CD4-positive, alpha-beta T cell treated with Interleukin-21 for 1 hour (primary cell): ENCODE results near the gene MAML3.

ENCODE experiments used
- DNase-seq: peaks from one replicate; pipeline ENCODE4 v3.0.0-alpha.2; 2020

MAML3 gene

DNA sequence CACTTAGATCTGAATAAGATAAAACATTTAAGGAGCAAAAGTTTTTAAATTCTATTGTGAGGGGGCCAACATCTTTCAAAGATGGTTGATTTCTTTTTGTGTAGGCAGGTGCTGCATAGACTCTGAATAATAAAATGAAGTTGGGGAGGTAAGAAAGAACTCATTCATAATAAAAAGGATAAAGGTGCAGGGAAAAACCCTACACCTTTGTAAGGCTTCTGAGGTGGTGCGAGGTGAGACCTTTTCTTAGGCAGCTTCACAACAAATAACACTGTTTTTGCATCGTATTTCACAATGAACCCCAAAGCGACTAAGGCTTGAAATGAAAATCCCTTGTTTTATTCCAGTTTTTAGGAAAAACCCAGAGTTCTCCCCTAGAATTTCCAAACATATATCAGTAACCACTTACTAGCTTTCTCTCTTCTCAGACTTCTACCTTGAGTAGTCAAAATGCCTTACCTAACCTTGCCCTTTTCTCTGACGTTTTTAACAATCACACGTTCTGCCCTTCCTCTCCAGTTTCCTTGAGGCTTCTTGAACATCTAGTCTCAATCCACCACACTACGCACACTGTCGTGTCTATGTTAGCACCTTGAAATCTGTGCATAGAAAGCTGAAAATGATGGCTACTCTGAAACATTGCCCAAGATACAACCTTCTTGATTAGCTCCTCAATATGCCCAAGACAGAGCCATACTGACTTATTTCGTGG, 30.2 kb downstream of the MAML3 start:
- DNase-seq, result no peak

DNA sequence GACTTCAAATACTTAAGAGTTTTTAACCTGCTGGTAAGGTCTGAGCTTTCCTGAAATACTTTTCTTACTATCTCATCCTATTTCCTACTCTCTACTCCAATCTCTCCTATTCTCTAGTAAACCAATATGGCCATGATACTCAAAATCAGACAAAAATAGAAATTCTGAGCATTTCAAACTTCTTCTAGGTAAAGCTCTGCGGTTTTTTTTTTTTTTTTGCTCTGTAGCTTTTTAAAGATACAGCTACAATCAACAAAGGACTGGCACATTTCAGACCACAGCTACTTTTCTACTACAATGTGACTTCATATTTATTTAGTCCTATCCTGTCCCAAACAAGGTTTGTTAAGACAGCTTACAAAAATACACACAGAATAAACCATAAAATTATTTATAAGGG, 31.1 kb downstream of the MAML3 start:
- no peak for DNase-seq

DNA sequence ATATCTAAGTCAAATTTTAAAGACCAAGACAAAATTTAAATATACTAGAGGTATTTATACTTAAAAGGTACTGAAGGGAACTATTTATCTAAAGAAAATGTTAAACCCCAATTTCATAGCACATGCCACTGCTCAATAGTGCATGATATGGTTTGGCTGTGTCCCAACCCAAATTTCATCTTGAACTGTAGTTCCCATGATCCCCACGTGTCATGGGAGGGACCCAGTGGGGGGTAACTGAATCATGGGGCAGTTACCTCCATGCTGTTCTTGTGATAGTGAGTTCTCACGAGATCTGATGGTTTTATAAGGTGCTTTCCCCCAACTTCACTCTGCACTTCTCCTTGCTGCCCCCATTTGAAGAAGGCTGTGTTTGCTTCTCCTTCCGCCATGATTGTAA, 32.3 kb downstream of the MAML3 start:
- no peak for DNase-seq

DNA sequence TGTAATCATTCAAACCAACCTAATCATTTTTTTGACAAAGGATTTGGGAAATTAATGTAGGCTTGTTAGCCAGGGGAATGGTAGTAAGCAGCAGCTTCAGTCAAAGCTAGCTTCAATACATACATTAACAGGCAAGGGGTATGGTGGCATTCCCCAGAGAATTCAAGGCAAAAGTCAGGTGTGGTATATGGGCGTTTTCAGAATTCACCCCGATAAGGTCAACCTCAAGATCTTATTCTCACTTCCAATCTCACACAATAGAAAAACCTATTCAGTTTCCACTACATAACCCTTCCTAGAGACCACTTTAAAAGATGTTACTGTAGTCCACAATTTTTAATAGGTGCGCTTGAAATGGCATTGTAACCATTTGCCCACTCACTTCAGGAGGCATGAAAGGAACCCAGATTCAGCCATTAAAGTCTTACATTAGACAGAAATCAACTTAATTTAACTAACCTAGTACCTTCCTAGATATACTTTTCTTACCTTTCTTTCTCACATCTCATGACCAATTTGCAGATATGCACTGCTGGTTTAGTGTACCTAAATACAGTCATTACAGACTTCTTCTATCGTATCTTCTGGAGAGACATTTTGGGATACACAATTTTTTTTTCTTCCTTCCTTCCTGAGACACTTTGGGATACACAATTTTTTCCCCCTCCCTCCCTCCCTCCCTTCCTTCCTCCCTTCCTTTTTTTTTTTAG, 34.9 kb downstream of the MAML3 start:
- no peak for DNase-seq

DNA sequence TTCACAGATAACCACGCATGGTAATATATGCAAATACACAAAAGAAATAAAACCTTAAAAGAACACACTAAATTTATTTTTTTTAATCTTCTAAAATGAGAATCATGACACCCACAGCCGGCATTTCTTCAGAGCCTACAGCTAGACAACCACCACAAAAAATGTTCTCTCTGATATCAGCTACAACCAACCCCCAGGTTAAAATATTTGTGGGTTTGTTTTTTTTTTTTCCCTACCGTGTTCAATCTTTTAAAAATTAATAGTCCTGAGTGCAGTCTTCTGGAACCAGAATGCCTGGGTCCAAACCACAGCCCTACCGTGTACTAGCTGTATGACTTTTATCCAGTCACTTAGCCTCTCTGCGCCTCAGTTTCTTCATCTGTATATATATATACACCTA, 36.0 kb downstream of the MAML3 start:
- no peak for DNase-seq

DNA sequence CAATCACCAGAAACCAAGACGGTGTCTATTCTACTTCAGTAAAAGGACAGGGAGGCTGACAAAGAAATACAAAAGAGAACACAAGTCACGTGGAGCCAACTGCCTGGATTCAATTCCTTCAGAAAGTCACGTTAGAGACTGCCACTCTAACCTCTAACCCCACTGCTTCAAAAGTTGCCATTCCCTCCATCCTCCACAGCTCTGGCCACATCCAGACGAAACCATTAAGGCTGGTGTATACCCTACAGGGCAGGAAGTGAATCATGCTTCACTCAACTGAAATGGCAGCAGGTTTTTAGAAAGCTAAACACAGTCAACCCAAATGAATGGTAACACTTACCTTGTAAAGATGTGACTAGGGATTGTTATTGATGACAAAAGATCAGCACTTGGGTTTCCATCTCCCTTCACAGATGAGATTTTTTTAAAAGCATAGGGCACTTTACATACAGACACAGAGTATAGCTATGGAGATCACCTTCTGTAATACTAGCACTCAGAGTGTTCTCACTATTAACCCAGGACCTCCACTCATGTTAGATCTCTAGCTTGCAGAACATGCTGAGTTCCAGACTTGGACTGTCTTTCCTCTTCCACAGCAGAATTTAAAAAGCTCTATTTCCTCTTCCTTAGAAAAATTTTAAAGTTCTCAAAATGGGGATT, 37.4 kb downstream of the MAML3 start:
- no peak for DNase-seq

DNA sequence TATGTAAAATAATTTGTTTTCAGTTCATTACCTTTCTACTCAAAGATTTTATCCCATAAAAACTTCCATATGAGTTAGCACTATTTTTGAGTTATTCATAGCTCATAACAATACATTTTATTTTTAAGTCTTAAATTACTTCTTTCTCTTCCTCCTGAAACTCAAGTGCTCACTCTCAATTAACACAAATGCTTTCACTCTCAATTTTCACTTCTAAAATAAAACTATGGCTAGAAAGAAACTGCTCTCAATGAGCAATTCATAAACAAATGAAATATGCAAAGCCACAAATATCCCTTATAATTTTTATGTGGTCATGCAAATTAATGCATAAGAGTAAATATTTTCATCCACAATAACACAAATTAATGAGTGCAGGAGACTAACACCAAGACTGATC, 38.8 kb downstream of the MAML3 start:
- no peak for DNase-seq

DNA sequence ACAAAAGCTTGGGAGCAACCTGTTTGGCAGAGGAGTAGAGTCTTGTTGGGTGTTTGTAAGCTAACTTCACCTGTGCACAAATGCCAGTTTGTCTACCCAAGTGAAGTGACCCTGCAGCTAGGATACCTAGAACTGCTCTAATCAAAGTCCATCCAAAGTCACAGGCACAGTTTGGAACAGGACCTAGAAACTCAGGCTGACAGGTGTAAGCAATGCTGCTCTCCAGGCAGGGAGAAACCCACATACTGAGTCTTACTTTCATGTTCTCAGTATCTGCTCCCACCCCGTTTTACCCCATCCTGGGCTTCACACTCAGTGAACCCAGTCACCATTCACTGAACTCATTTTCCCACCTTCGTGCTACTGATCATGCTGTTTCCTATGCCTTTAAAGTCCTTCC, 40.3 kb downstream of the MAML3 start:
- DNase-seq, result no peak

DNA sequence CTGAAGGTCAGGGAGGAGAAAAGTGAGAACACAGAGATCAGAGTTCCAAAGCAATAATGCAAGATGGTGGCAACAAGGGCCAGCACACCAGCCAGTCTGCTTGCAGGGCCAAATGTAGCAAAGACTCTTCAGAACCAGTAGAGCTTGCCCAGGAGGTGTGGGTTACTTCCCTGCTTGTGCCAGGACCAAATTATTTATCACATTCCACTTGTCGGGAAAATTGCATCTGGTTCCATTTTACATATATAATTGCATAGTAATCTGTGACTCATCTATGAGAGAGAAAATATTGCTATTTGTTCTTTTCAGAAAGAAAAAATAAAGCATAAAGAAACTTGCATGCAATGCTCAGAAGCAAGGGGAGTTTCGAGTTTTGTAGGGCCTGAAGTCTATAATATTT, 41.4 kb downstream of the MAML3 start:
- DNase-seq, result no peak

DNA sequence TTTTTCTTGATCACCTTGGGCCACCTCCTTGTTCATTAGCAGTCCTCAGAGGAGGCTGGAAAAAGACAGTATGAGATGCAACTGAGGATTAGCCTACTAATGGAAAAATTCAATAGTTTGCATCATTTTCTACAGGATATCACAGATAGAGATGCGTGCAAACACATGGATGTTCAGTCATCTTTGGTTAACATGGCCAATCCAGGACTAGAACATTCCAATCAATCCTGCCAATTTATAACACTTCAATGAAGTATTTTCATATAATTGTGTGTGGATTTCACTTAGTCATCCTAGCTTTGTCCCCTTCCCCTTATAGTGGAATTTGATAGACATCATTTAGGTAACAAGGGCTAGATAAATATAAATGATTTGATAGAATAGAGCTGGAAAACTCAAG, 42.7 kb downstream of the MAML3 start:
- DNase-seq, result no peak

DNA sequence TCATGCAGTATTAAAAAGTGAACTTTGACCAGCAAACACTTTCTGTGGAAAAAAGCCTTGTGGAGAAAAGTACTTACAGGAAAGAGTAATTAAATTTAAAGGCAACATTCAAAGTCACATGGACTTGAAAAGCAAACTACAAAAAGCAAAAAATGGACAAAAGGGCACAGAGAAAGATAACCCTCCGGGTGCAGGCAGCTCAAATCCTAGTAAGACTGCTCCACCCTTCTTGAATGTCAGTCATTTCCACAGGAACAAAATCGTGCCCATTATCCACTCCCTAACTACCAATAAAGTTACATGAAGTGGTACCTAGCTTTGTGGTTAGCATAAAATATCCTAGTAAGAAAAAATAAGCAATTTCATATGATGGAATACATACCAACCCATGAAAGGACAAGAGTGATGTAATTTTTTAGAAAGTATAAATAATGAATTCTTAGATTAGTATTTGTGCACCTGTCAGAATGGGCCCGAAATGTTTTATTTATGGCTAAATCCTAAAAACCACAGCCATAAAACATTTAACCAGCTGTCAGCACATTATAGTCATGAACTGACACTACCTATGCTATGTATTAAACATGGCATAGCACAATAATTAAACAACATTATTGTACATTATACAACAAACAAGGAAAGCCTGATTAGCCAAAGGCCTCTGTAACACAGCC, 43.3 kb downstream of the MAML3 start:
- DNase-seq, result no peak

DNA sequence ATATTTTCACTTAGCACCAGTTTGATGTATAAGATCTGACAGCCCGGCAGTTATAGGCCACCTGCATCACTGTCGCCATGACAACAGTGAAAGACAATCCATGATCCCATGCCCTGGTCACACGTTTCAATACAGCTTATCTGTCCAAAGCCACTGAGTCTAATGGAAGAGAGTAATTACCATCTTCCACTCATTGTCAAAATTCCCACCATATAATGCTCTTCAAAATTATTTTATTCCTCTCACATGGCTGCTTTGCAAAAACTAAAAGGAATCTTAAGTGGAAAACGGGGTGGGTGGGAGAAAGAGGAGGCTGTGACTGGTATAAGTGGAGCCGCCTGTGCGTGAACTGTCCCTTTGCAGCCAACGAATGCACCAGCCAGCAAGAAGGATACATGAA, 44.2 kb downstream of the MAML3 start:
- no peak for DNase-seq

DNA sequence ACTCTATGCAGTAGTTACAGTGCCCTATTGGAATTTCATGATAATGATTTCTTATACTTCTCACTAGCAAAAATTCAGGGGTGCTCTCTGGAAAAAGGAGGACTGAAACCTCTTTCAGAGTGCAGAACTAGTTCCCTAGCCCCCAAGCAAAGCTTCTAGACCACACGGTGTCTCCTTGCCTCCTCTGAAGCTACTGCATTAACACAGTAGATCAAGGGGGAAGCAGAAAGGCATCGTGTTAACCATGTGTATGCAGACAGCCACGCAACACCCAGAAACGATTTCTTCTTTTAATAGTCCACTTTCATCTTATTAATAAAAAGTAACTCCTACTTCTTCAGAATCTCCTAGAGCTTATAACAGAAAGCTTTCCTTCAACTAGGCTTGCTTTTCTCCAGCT, 44.7 kb downstream of the MAML3 start:
- DNase-seq, result no peak

DNA sequence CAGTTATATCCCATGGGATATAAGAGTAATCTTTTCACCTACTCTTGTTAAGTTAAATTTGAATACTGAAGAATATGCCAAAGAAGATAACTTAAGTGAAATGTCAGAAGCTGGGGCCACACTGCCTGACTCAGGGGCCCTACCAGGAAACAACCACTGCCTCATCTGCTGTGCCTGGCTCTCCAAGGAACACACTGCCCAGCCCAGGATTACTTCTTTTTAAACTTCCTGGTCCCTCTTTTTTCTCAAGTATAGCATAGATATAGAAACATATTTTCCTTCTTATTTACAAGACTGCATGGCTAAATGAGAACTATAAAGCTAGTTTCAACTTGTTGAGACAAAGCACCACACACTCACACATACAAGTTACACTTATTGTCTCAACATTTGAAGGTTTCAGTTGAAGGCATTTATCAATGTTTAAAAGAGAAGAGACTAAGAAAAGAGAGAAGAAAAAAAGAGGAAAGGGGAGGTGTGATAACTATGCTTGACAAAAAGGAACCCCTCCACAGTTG, 45.2 kb downstream of the MAML3 start:
- DNase-seq, result no peak

DNA sequence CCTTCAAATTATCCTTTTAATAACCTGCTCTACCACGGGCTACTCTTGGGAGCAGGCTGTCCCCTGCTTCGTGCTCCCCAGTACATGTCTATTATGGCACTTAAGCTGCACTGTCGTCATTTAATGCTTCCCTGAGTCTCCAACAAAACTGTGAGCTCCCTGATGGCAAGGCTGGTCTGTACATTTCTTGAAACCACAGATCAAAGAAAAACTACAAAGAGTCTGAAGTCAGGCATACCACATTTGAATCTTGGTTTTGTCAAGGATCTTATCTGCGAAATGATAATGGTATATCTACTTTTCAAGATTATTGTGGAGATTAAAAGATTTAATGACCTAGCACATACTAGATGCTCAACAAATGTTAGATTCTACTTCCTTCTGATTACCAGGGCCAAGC, 45.7 kb downstream of the MAML3 start:
- DNase-seq, result no peak

DNA sequence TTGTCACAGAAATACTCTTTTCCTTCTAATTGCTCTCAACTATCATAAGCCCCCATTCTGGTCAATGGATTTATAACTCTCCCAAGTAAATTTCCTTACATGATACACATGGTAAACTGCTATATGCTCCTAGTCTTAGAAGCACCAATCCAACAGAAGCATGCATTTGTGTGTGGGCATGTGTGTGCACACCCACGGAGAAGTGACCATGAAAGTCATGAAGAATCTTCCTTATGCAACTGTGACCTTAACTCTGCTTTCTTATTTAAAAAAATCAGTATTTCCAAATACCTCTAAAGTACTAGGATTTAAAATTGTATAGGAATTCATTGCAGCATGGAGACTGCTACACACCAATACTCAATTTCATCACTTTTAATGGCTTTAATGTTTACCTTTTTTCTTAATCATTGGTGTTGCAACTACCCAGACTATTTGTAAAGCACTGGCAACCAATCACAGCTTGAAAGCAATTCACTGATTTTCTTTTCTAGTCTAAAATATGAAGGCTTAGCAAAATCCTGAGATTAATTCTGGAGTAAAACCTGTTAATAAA, 47.6 kb downstream of the MAML3 start:
- DNase-seq, result no peak

DNA sequence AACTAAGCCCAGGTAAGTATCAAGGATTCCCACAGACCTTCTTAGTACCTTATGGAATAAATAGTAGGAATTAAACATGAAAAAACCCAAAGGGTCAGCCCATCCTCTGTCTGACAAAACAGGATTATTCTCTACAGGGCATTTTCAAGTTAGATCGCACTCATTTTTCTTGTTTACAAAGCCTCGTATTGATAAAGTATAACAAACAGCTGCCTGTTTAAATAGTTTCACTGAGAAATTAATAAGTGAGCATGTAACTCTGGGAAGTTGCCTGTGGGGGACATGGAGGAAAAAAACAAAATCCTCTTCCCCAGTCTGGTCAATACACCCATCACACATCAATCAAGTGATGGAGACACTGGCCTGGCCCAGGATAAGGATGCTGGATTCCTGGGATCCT, 48.5 kb downstream of the MAML3 start:
- no peak for DNase-seq

DNA sequence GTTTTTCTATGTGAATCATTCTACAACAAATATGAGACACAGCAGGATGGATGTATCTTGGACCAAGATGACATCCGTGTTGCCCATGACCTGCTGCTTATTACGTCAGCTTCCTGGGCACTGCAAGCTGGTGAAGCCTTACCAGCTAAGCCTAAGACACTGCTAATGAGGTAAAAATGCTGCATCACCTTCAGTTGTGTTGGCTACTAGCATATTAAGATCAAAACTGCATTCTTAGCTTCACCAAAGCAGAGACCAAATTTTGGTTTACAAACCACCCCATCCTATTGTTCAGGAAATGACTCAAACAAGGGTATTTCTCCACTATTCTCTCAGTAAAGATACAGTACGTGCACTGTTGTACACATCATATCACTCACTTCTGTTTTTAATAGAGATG, 50.3 kb downstream of the MAML3 start:
- peak; percentile 43 for DNase-seq

DNA sequence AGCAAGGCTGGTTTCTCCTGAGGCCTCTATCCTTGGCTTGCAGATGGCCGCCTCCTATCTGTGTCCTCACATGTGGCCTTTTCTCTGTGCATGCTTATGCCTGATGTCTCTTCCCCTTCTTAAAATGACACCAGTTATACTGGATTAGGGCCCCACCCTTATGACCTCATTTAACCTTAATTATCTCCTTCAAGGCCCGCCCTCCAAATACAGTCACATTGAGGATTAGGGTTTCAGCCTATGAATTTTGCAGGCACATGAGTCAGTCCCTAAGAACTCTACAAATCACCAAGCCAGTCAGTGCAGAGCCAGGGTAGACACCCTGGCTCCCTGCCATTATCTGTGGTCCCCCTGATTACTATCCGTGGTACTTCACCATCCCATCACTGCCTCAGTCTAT, 51.6 kb downstream of the MAML3 start:
- DNase-seq, result no peak

DNA sequence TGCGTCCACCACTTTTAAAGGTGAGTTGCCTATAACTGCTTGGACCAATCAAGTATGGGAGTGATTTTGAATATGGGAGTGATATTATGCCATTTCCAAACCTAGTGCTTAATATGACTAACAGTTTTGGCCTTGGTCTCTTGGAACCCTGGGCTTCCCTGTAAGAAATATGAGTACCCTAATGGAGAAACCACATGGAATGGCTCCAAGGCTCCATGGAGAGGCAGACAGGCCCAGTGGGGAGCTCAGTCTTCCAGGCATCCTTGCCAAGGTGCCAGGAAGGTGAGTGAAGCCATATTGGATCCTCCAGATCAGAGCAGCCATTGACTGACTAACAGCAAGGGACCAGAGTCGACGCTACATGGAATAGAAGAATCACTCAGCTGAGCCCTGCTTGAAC, 53.2 kb downstream of the MAML3 start:
- DNase-seq, result no peak

DNA sequence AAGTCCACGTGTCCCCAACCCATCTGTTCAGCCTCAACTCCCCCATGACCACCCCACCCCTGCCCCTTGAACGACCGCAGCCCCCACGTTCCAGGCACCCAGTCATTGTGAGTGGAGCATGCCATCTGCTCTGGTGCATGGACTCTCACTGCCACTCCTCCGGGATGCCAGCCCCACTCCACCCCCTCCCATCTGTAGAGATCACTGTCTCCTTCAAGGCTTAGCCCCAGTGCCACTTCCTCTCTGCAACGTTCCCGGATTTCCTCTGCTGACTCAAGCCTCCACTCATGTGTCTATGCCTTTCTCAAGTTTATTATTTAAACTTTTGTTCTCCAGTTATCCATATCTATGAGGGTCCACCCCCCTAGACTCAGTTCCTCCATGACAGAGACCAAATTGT, 54.0 kb downstream of the MAML3 start:
- no peak for DNase-seq

DNA sequence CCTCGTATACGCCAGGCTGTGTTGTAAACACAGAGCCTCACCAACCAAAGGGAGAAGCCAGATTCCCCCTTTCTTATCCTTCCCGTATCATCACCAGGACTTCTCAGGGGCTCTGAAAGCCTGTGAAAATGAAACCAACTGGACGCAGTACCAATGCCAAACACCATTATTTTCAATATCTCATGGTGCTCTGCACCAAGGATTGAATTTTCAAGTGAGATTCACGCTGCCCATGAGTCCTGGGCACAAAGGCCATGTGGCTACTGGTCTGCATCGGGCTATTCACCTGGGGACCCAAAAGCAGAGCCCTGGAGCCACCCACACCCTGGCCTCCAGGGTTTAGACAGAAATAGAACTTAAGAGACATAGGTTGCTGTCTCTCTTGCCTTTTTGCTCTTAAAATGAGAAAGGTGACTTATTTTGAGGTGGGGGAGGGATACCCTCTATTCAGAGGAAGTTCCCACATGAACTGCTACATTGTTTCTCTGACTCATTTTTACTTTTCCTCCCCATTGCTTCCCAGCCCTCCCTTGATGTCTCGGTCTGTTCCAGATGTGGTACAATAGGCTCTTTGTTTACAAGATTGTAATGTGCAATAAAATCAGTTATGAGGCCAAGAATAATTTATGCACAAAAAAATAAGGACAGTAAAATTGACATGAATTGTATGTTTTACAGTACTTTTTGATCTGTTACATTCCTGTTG, 55.4 kb downstream of the MAML3 start:
- DNase-seq, result no peak

DNA sequence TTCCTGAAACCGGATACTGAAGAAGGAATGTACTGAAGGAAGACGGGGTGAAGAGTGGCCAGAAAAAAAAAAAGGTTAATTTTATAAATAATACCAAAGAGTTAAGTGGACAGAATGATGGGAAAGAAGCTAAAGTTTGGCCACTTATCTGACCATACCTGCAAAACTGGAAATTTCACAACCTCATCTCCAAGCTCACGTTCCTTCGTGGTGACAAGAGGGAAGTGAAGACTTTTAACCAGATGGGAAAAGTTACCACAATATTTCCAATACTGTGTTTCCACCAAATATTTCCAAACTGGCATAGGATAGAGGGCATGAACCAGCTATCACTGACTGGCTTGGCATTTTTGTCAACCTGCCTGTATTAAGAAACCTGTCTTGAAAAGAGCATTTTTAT, 56.4 kb downstream of the MAML3 start:
- no peak for DNase-seq
